Upper lobe of right lung (tissue), 1 donor: Measurements from ENCODE around the gene MGP. TPM values are rescaled to one million over a fixed set of nuclear protein-coding genes. Genes with fewer than 3 reads are reported as not detected.

ENCODE experiments used
- ATAC-seq: fragments of 200-7000 bp; cut with Tn5 transposase; one replicate; pipeline ENCODE4 v1.9.1; 2020; ENCODE audit warnings: mild to moderate bottlenecking, moderate library complexity
- DNase-seq: peaks from one replicate; pipeline ENCODE4 v3.0.0-alpha.2; 2020
- H3K27ac ChIP-seq: fragments of 200-600 bp; one replicate; pipeline ENCODE4 v1.8.0; 2022
- H3K27me3 ChIP-seq: fragments of 200-600 bp; one replicate; pipeline ENCODE4 v1.8.0; 2022; ENCODE audit warnings: mild to moderate bottlenecking
- H3K36me3 ChIP-seq: fragments of 200-600 bp; one replicate; pipeline ENCODE4 v1.8.0; 2022
- H3K4me1 ChIP-seq: fragments of 200-600 bp; one replicate; pipeline ENCODE4 v1.8.0; 2022
- H3K4me3 ChIP-seq: fragments of 200-600 bp; one replicate; pipeline ENCODE4 v1.8.0; 2022; ENCODE audit warnings: mild to moderate bottlenecking
- H3K9me3 ChIP-seq: fragments of 200-600 bp; one replicate; pipeline ENCODE4 v1.8.0; 2022
- CTCF ChIP-seq: fragments of 200-600 bp; IDR thresholded peaks from one replicate; pipeline ENCODE4 v1.8.0; 2022; ENCODE audit warnings: antibody characterized with exemption
- intact Hi-C: fragments of 100-400 bp; cut with DNase I; formaldehyde crosslinking; loops from one replicate; pipeline ENCODE4 v1.11.0; 2022
- total RNA-seq: library from RNA; stranded (reverse); fragmentation: NEBNext Ultra II Directional; extraction: Animal tissue kit (Norgen Biotek cat#: 25700); gene quantifications from one replicate; pipeline ENCODE4 v1.2.1, GENCODE V29; 2021
- donor health status: DM: no; HTN: yes; CAD: no; lungs with severe emphysema.

Gene MGP
- total RNA-seq, 1 donor from 2014 or later: 472 TPM

- Histone ChIP-seq H3K4me3 (no peak overlapping the region), H3K4me1 (peaks cover 15% of the 10 kb centered on the region), H3K9me3 (no peaks in the 10 kb centered on the region), H3K27me3 (no peaks in the 10 kb centered on the region), H3K27ac (no peak overlapping the region), H3K36me3 (no peaks in the 10 kb centered on the region)
- no peak for ATAC-seq
- DNase-seq: no peak
- no peak for TF ChIP-seq CTCF
- intact Hi-C loops: no loop called here
Measured at GRCh38 chr12:14850929-14851663, 34.6 kb downstream of the MGP start.

- no peak for TF ChIP-seq CTCF
- no peaks in the 10 kb centered on the region for H3K9me3 ChIP-seq
- no peak overlapping the region for H3K27ac ChIP-seq
- intact Hi-C loops: loop anchor here (5.0 kb wide), 1 partner anchor 148 kb away; no protein-coding TSS in a partner anchor
- no peak overlapping the region for H3K4me3 ChIP-seq
- H3K4me1 ChIP-seq: peaks cover 22% of the 10 kb centered on the region
- DNase-seq: no peak
- no peaks in the 10 kb centered on the region for H3K36me3 ChIP-seq
- ATAC-seq: no peak
- no peaks in the 10 kb centered on the region for H3K27me3 ChIP-seq
Measured at GRCh38 chr12:14849661-14850060, 36.0 kb downstream of the MGP start.

GRCh38 chr12:14846876-14847580, 38.6 kb downstream of the MGP start:
- Histone ChIP-seq H3K27me3 (no peaks in the 10 kb centered on the region), H3K36me3 (no peaks in the 10 kb centered on the region), H3K4me1 (peaks cover 29% of the 10 kb centered on the region), H3K9me3 (no peaks in the 10 kb centered on the region), H3K27ac (no peak overlapping the region), H3K4me3 (no peak overlapping the region)
- intact Hi-C loops: loop anchor here (5.0 kb wide), 1 partner anchor 150 kb away; no protein-coding TSS in a partner anchor
- no peak for TF ChIP-seq CTCF
- ATAC-seq: no peak
- DNase-seq: no peak

- intact Hi-C loops: loop anchor here (5.0 kb wide), 1 partner anchor 151 kb away; no protein-coding TSS in a partner anchor
- Histone ChIP-seq H3K27ac (peak overlapping the region; percentile 48), H3K4me3 (no peak overlapping the region), H3K9me3 (no peaks in the 10 kb centered on the region), H3K4me1 (peaks cover 39% of the 10 kb centered on the region), H3K27me3 (no peaks in the 10 kb centered on the region), H3K36me3 (no peaks in the 10 kb centered on the region)
- no peak for TF ChIP-seq CTCF
- ATAC-seq: peak; percentile 75
- no peak for DNase-seq
Measured at GRCh38 chr12:14846042-14846587, 39.5 kb downstream of the MGP start.

- Histone ChIP-seq H3K4me1 (peaks cover 40% of the 10 kb centered on the region), H3K4me3 (no peak overlapping the region), H3K27me3 (no peaks in the 10 kb centered on the region), H3K27ac (peak overlapping the region; percentile 39), H3K9me3 (no peaks in the 10 kb centered on the region), H3K36me3 (no peaks in the 10 kb centered on the region)
- peak; percentile 82 for ATAC-seq
- no peak for DNase-seq
- peak; percentile 77 for TF ChIP-seq CTCF
- intact Hi-C loops: loop anchor here (5.0 kb wide), 1 partner anchor 152 kb away; no protein-coding TSS in a partner anchor
Measured at GRCh38 chr12:14845350-14845750, 40.3 kb downstream of the MGP start.
